Upper lobe of left lung (tissue), 4 donors: Measurements from ENCODE around the gene KRT12.

Source experiments
- CTCF ChIP-seq, 6 experiments: fragments of 450-650 bp in 4 of 6; fragments of 200-600 bp in 2 of 6; sonication (generic) in 2 of 6; IDR thresholded peaks; one replicate each; pipeline ENCODE4 v1.5.1; 2016 to 2019; ENCODE audit warnings: antibody characterized with exemption in 6 of 6
- EP300 ChIP-seq, 4 donors: sonication (generic); formaldehyde crosslinking; IDR thresholded peaks; one replicate each; pipeline ENCODE4 v1.5.1; 2017; ENCODE audit warnings: antibody characterized with exemption in 4 of 4, control low read depth in 2 of 4
- POLR2A ChIP-seq, 4 donors: fragments of 450-650 bp; IDR thresholded peaks; one replicate each; pipeline ENCODE4 v1.5.1; 2016 to 2017; ENCODE audit warnings: antibody characterized with exemption in 4 of 4, mild to moderate bottlenecking in 2 of 4
- POLR2AphosphoS5 ChIP-seq, 2 donors: sonication (generic); formaldehyde crosslinking; IDR thresholded peaks; one replicate each; pipeline ENCODE4 v1.5.1; 2017; ENCODE audit warnings: antibody characterized with exemption in 2 of 2

- TF ChIP-seq POLR2AphosphoS5 (IDR thresholded peaks at IDR 0.05) (no peak), CTCF (IDR thresholded peaks at IDR 0.05) (no peak), EP300 (IDR thresholded peaks at IDR 0.05) (no peak), POLR2A (IDR thresholded peaks at IDR 0.05) (no peak)
Measured at GRCh38 chr17:40813804-40814203, 53.2 kb downstream of the KRT12 start.
